ENCODE data around the gene PBX2. TPM values are rescaled to one million over a fixed set of nuclear protein-coding genes. Genes with fewer than 3 reads are reported as not detected.

The PBX2 gene
- total and polyA plus RNA-seq, 2 of the 4 experiments (the other 2 are of a cell fraction): 17.7 to 56.8 TPM

DNA sequence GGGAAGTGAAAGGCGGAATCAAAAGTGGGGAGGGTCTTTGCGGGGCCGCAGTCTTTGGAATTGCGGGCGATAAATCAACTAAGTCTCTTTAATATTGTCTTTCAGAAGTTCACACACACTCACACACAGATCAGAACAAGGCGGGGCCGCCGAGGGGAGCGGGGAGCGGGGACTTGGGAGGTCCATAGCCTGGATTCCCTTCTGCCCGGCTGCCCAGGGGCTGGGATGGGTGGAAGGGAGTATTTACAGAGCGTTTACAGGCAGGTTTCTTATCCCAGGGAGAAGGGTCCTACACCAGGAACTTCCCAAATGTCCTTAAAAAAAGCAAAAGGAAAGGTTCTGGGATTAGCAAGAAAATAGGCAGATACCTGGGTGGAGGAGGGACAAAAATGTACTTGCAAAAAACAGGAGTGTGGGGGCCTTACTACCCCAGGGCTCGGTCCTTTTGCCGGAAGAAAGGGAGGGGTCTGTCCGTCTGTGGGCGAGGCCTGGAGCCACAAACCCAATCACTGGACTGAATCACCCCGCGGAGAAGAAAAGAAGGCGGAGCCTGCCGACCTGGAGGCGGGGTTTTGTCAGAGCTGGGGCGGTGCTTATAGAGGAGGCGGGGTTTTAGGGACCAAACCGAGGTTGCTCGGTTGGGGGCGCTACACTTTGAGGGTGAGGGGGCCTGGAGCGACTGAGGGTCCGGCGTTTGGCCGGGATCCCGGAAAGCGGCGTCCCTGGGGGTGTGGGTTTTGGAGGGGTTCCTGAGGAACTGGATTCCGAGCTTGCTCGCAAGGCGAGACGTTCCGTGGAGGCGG is 41.5 kb downstream of the PBX2 start:
- H4K91ac ChIP-seq (ENCODE audit: insufficient read depth, low read depth, low read length): no peak overlapping the region
- no peak overlapping the region for H4K5ac ChIP-seq (ENCODE audit: low read depth, low read length)
- 0 out of 2 replicates have a peak, but pooled peaks cover 4% of the 10 kb centered on the region for H3K9me1 ChIP-seq (ENCODE audit: insufficient read depth, low read length)
- H3K18ac ChIP-seq (ENCODE audit: low read depth, low read length): no peak overlapping the region
- intact Hi-C loops (cut with micrococcal nuclease): no loop called here
- no TSS peak for BruUV-seq (replicated peaks)
- no peak overlapping the region for H3K14ac ChIP-seq (replicated peaks; ENCODE audit: low read depth, low read length)
- H3K9ac ChIP-seq (ENCODE audit: low read depth, low read length): no peak overlapping the region
- H2AFZ ChIP-seq (replicated peaks; ENCODE audit: low read length, poor library complexity): no peak overlapping the region
- no peak overlapping the region for H3K23ac ChIP-seq (ENCODE audit: low read depth, low read length)
- peaks cover 27% of the 10 kb centered on the region for H3K27me3 ChIP-seq (ENCODE audit: control insufficient read depth, insufficient read depth, low read length)
- no peak overlapping the region for H2AK9ac ChIP-seq (replicated peaks; ENCODE audit: low read depth, low read length, poor library complexity)
- H3K4me3 ChIP-seq (ENCODE audit: insufficient read depth, low read depth, low read length): no peak overlapping the region
- WGBS, 2 experiments (ENCODE audit: extremely low coverage in 2 of 2, insufficient read length in 1 of 2): 45% methylated on average over 18 of the region's 39 CpGs; no CpG with 5 or more reads in 1 of the 2 experiments
- H4K20me1 ChIP-seq (ENCODE audit: insufficient read depth, low read length): no peaks in the 10 kb centered on the region
- no peak overlapping the region for H2BK15ac ChIP-seq (ENCODE audit: low read depth, low read length)
- no peak for TF ChIP-seq MXI1 (IDR thresholded peaks at IDR 0.05; ENCODE audit: borderline replicate concordance, low read depth, low read length)
- H2BK5ac ChIP-seq (ENCODE audit: low read depth, low read length, poor library complexity, severe bottlenecking): no peak overlapping the region
- peaks cover 2% of the 10 kb centered on the region; the same call in 1 of the 2 replicates for H3K9me3 ChIP-seq (ENCODE audit: control insufficient read depth, insufficient read depth, low read length)
- peaks cover 19% of the 10 kb centered on the region for H3K4me1 ChIP-seq (ENCODE audit: control insufficient read depth, insufficient read depth, low read length)
- H3K79me1 ChIP-seq (ENCODE audit: low read depth in 1 of 2, low read length in 2 of 2): peaks cover 0 to 11% of the 10 kb centered on the region in 2 experiments; a peak in 1 of 4 replicates
- ATAC-seq (ENCODE audit: low read depth): no peak
- dilution Hi-C loops (cut with HindIII; ENCODE audit: low sequenced_read_pairs, unreplicated experiment): no loop called here
- in situ Hi-C loops (cut with MboI; ENCODE audit: low sequenced_read_pairs): no loop called here
- H2BK120ac ChIP-seq (ENCODE audit: low read depth, low read length): no peak overlapping the region
- no peak overlapping the region for H4K8ac ChIP-seq (ENCODE audit: low read depth in 2 of 2, low read length in 2 of 2)
- H3K27ac ChIP-seq (ENCODE audit: insufficient read depth, low read length): no peak overlapping the region
- no peak overlapping the region for H3K56ac ChIP-seq (ENCODE audit: extremely low read depth, insufficient read depth, low read length)
- ChIA-PET POLR2A (ENCODE audit: unreplicated experiment) (no interaction called here), CTCF (interaction anchor here (1.3 kb wide), 1 partner anchor 12 kb away, joined by 5 read pairs; no protein-coding TSS in a partner anchor)
- H3K36me3 ChIP-seq (ENCODE audit: control insufficient read depth, insufficient read depth, low read length): peaks cover 2% of the 10 kb centered on the region; the same call in 1 of the 2 replicates
- no peak for DNase-seq
- H2BK20ac ChIP-seq (ENCODE audit: low read depth, low read length): no peak overlapping the region
- H2AK5ac ChIP-seq (ENCODE audit: low read depth, low read length): no peak overlapping the region
- H3K4ac ChIP-seq (ENCODE audit: low read depth, low read length): no peak overlapping the region
- no peak overlapping the region for H3K4me2 ChIP-seq (ENCODE audit: low read depth, low read length)
